Hepatocyte (in vitro differentiated cells): ENCODE data around the gene COMMD2. TPM values are rescaled to one million over a fixed set of nuclear protein-coding genes. Genes with fewer than 3 reads are reported as not detected.

ENCODE experiments used
- DNase-seq: peaks from one replicate; pipeline ENCODE4 v3.0.0-alpha.2; 2016; ENCODE audit warnings: low spot score
- H2AFZ ChIP-seq: fragments of 200-600 bp; sonication (generic); 2 replicates; pipeline ENCODE4 v1.6.0; 2016; ENCODE audit warnings: antibody characterized with exemption, mild to moderate bottlenecking
- H3K27ac ChIP-seq: fragments of 200-600 bp; sonication (generic); 2 replicates; pipeline ENCODE4 v1.5.1; 2016; ENCODE audit warnings: mild to moderate bottlenecking
- H3K27me3 ChIP-seq: fragments of 200-600 bp; sonication (generic); 2 replicates; pipeline ENCODE4 v1.6.1; 2016
- H3K36me3 ChIP-seq: fragments of 200-600 bp; sonication (generic); replicated peaks from 2 replicates; pipeline ENCODE4 v1.5.1; 2016; ENCODE audit warnings: low read depth; ENCODE audit not compliant: insufficient read depth
- H3K4me1 ChIP-seq: fragments of 200-600 bp; sonication (generic); 2 replicates; pipeline ENCODE4 v1.5.1; 2016; ENCODE audit warnings: mild to moderate bottlenecking, moderate library complexity; ENCODE audit not compliant: insufficient read depth
- H3K4me2 ChIP-seq: fragments of 200-600 bp; sonication (generic); 2 replicates; pipeline ENCODE4 v1.6.0; 2016
- H3K4me3 ChIP-seq: fragments of 200-600 bp; sonication (generic); 2 replicates; pipeline ENCODE4 v1.5.1; 2016; ENCODE audit warnings: mild to moderate bottlenecking
- H3K79me2 ChIP-seq: fragments of 200-600 bp; sonication (generic); 2 replicates; pipeline ENCODE4 v1.6.0; 2017; ENCODE audit warnings: mild to moderate bottlenecking
- H3K9me2 ChIP-seq: fragments of 200-600 bp; sonication (generic); replicated peaks from 2 replicates; pipeline ENCODE4 v1.6.0; 2017; ENCODE audit warnings: mild to moderate bottlenecking; ENCODE audit not compliant: insufficient read depth
- H3K9me3 ChIP-seq: fragments of 200-600 bp; sonication (generic); 2 replicates; pipeline ENCODE4 v1.5.1; 2016; ENCODE audit warnings: low read depth, mild to moderate bottlenecking
- H4K20me1 ChIP-seq: fragments of 200-600 bp; sonication (generic); 2 replicates; pipeline ENCODE4 v1.6.0; 2016; ENCODE audit warnings: mild to moderate bottlenecking; ENCODE audit not compliant: insufficient read depth, poor library complexity, severe bottlenecking
- CTCF ChIP-seq: fragments of 200-600 bp; sonication (generic); IDR thresholded peaks from 2 replicates; pipeline ENCODE4 v1.5.1; 2016; ENCODE audit warnings: antibody characterized with exemption, mild to moderate bottlenecking; ENCODE audit not compliant: poor library complexity
- EZH2 ChIP-seq: fragments of 200-600 bp; sonication (generic); IDR thresholded peaks from 2 replicates; pipeline ENCODE4 v1.6.1; 2016; ENCODE audit warnings: antibody characterized with exemption, mild to moderate bottlenecking, borderline replicate concordance
- EZH2phosphoT487 ChIP-seq: fragments of 200-600 bp; sonication (generic); IDR thresholded peaks from one replicate; pipeline ENCODE4 v1.6.1; 2018; ENCODE audit warnings: antibody characterized with exemption, mild to moderate bottlenecking, low read depth, moderate library complexity; ENCODE audit not compliant: unreplicated experiment, severe bottlenecking
- WGBS: methylation state at CpG from one replicate; pipeline ENCODE4 v1.1.6; 2016; ENCODE audit warnings: low lambda C conversion rate; ENCODE audit errors: missing lambda C conversion rate; 5-methylcytosine and 5-hydroxymethylcytosine counted together
- polyA plus RNA-seq: library from polyadenylated mRNA; unstranded; fragments of >200 nt; fragmentation: Nextera tagmentation; extraction: Ambion mirVana; gene quantifications from 2 replicates; pipeline ENCODE4 v1.2.1, GENCODE V29; 2016
- total RNA-seq: library from RNA; depleted of rRNA; stranded (reverse); fragments of >200 nt; gene quantifications from 2 replicates; pipeline ENCODE4 v1.2.3, GENCODE V29; 2014

Gene COMMD2
- total and polyA plus RNA-seq, 2 experiments from 2014 or later = 39.7 to 46.6 TPM

- Histone ChIP-seq H3K4me1 (no peaks in the 10 kb centered on the region), H3K4me3 (no peak overlapping the region), H2AFZ (no peak overlapping the region), H3K9me3 (no peaks in the 10 kb centered on the region), H3K79me2 (no peaks in the 10 kb centered on the region), H4K20me1 (no peaks in the 10 kb centered on the region), H3K36me3 (no peaks in the 10 kb centered on the region), H3K9me2 (no peaks in the 10 kb centered on the region), H3K27me3 (no peaks in the 10 kb centered on the region), H3K4me2 (no peak overlapping the region), H3K27ac (no peak overlapping the region)
- no peak for DNase-seq
- TF ChIP-seq EZH2phosphoT487 (no peak), CTCF (no peak), EZH2 (no peak)
- 77% methylated on average over 2 of the region's 2 CpGs for WGBS
Measured at GRCh38 chr3:149772861-149773260, 20.6 kb upstream of the COMMD2 start.

DNA sequence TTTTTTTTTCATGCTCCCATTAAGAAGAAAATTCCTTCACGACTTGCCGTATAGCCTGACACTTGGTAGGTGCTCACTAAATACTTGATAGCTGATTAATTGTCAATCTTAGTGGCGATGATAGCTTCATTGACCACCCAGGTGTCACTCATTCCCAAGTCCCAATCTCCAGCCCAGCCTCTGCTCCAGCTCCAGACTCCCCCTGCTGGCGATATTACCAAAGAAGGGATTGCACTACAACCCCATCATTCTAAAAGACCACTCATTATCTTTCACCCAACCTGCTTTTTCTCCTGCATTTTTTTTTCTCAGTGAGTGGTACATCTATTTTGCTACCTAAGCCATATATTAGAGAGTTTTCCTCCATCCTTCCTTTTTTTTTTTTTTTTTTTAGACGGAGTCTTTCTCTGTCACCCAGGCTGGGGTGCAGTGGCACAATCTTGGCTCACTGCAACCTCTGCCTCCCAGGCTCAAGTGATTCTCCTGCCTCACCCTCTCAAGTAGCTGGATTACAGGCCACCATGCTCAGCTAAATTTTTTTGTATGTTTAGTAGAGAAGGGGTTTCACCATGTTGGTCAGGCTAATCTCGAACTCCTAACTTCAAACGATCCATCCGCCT is 19.5 kb upstream of the COMMD2 start:
- H3K79me2 ChIP-seq = no peaks in the 10 kb centered on the region
- H4K20me1 ChIP-seq = no peaks in the 10 kb centered on the region
- H2AFZ ChIP-seq = no peak overlapping the region
- no peak overlapping the region for H3K27ac ChIP-seq
- no peak overlapping the region for H3K4me3 ChIP-seq
- H3K4me2 ChIP-seq = no peak overlapping the region
- peak; percentile 70 for DNase-seq
- no peaks in the 10 kb centered on the region for H3K36me3 ChIP-seq
- 51% methylated on average over 8 of the region's 8 CpGs for WGBS
- peaks cover 4% of the 10 kb centered on the region for H3K27me3 ChIP-seq
- no peaks in the 10 kb centered on the region for H3K9me2 ChIP-seq
- no peaks in the 10 kb centered on the region for H3K4me1 ChIP-seq
- no peak for TF ChIP-seq EZH2
- peak; percentile 59 for TF ChIP-seq CTCF
- no peaks in the 10 kb centered on the region for H3K9me3 ChIP-seq

DNA sequence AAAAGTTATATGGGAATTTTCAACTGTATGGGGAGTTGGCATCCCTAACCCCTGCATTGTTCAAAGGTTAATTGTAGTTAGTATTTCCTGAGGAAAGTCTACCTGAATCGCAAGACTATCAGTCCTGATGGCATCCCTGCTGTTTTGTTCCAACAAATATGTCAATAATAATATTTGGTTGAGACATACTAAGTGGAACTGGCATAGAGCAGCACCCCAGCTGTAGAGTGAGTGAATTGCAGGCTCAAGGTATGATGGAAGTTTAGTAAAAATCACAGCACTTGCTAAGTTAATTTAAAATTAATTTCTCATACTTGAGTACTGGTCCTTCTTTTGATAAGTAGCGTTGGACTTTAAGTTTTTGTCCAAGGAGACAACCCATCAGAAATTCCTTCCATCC is 18.0 kb upstream of the COMMD2 start:
- H3K27me3 ChIP-seq = peaks cover 10% of the 10 kb centered on the region
- no peak overlapping the region for H3K4me3 ChIP-seq
- H2AFZ ChIP-seq = no peak overlapping the region
- WGBS = 82% methylated on average over 2 of the region's 2 CpGs
- no peaks in the 10 kb centered on the region for H3K9me2 ChIP-seq
- no peaks in the 10 kb centered on the region for H3K79me2 ChIP-seq
- H3K9me3 ChIP-seq = no peaks in the 10 kb centered on the region
- no peak overlapping the region for H3K27ac ChIP-seq
- no peaks in the 10 kb centered on the region for H3K36me3 ChIP-seq
- TF ChIP-seq CTCF = no peak
- TF ChIP-seq EZH2 = no peak
- TF ChIP-seq EZH2phosphoT487 = no peak
- H3K4me2 ChIP-seq = no peak overlapping the region
- no peaks in the 10 kb centered on the region for H3K4me1 ChIP-seq
- no peak for DNase-seq
- H4K20me1 ChIP-seq = no peaks in the 10 kb centered on the region

DNA sequence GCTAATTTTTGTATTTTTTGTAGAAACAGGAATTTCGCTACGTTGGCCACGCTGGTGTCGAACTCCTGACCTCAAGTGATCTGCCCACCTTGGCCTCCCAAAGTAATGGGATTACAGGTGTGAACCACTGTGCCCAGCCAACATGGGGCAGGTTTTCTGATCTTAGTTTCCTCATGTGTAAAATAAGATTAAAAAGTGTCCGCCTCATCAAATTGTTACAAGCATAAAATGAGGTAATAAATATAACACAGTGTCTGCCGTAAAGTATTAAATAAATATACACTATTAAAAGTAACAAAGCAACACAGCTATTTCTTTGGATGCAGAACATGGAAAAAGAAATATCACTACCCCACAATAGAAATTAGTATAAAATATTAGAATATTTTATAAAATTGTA is 16.4 kb upstream of the COMMD2 start:
- H3K4me1 ChIP-seq = no peaks in the 10 kb centered on the region
- no peaks in the 10 kb centered on the region for H4K20me1 ChIP-seq
- H3K4me3 ChIP-seq = no peak overlapping the region
- no peak overlapping the region for H2AFZ ChIP-seq
- no peak for DNase-seq
- no peak overlapping the region for H3K27ac ChIP-seq
- peaks cover 15% of the 10 kb centered on the region for H3K27me3 ChIP-seq
- H3K9me3 ChIP-seq = no peaks in the 10 kb centered on the region
- WGBS = 93% methylated on average over 6 of the region's 6 CpGs
- H3K36me3 ChIP-seq = no peaks in the 10 kb centered on the region
- H3K4me2 ChIP-seq = no peak overlapping the region
- no peak for TF ChIP-seq EZH2
- no peaks in the 10 kb centered on the region for H3K9me2 ChIP-seq
- H3K79me2 ChIP-seq = no peaks in the 10 kb centered on the region
